ENCODE results near the gene WDR74. TPM values are rescaled to one million over a fixed set of nuclear protein-coding genes. Genes with fewer than 3 reads are reported as not detected.

Gene WDR74
- total RNA-seq, 4 donors from 2014 or later = 66.4 to 133 (median 87.0) TPM

- no peak for DNase-seq
- H3K27ac ChIP-seq = peak overlapping the region; percentile 96 to 100 (median 98)
- peaks cover 39% of the 10 kb centered on the region in 2 donors for H3K4me1 ChIP-seq
- intact Hi-C loops (cut with DNase I; ENCODE audit: low total_unique reads) (no loop called here), in situ Hi-C loops (cut with MboI; ENCODE audit: low sequenced_read_pairs in 4 of 4) (loop anchor here in 1 of 4 donors (25.0 kb wide), 1 partner anchor 771 kb away; the partner anchor contains the start of gene INCENP)
- no peaks in the 10 kb centered on the region for H3K27me3 ChIP-seq
- TF ChIP-seq, protein P1, sequence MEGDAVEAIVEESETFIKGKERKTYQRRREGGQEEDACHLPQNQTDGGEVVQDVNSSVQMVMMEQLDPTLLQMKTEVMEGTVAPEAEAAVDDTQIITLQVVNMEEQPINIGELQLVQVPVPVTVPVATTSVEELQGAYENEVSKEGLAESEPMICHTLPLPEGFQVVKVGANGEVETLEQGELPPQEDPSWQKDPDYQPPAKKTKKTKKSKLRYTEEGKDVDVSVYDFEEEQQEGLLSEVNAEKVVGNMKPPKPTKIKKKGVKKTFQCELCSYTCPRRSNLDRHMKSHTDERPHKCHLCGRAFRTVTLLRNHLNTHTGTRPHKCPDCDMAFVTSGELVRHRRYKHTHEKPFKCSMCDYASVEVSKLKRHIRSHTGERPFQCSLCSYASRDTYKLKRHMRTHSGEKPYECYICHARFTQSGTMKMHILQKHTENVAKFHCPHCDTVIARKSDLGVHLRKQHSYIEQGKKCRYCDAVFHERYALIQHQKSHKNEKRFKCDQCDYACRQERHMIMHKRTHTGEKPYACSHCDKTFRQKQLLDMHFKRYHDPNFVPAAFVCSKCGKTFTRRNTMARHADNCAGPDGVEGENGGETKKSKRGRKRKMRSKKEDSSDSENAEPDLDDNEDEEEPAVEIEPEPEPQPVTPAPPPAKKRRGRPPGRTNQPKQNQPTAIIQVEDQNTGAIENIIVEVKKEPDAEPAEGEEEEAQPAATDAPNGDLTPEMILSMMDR (IDR thresholded peaks at IDR 0.05 in 4 of 5, conservative IDR thresholded peaks at IDR 0.05 in 1 of 5) = no peak
- no peak for TF ChIP-seq POLR2A (IDR thresholded peaks at IDR 0.05)
- H3K4me3 ChIP-seq = peak overlapping the region in 2 of 4 donors; percentile 0 to 8
- peaks cover 17 to 64% of the 10 kb centered on the region in 2 donors for H3K36me3 ChIP-seq
- ATAC-seq = no peak
- H3K9me3 ChIP-seq = no peaks in the 10 kb centered on the region
Observed at GRCh38 chr11:62883673-62884072, 44.3 kb upstream of the WDR74 start.

- H3K9me3 ChIP-seq = no peaks in the 10 kb centered on the region
- in situ Hi-C loops (cut with MboI; ENCODE audit: low sequenced_read_pairs in 4 of 4) (loop anchor here in 1 of 4 donors (25.0 kb wide), 1 partner anchor 771 kb away; the partner anchor contains the start of gene INCENP), intact Hi-C loops (cut with DNase I; ENCODE audit: low total_unique reads) (no loop called here)
- no peaks in the 10 kb centered on the region for H3K27me3 ChIP-seq
- H3K4me3 ChIP-seq = peak overlapping the region; percentile 78 to 99 (median 97)
- peaks cover 13 to 56% of the 10 kb centered on the region in 2 donors for H3K36me3 ChIP-seq
- DNase-seq (no peak), ATAC-seq (no peak)
- TF ChIP-seq, protein P1 (IDR thresholded peaks at IDR 0.05 in 4 of 5, conservative IDR thresholded peaks at IDR 0.05 in 1 of 5) = no peak
- TF ChIP-seq POLR2A (IDR thresholded peaks at IDR 0.05) = no peak
- peak overlapping the region; percentile 96 to 100 (median 98) for H3K27ac ChIP-seq
- peaks cover 36 to 39% of the 10 kb centered on the region in 2 donors for H3K4me1 ChIP-seq
Observed at GRCh38 chr11:62882788-62883501, 43.6 kb upstream of the WDR74 start.

DNA sequence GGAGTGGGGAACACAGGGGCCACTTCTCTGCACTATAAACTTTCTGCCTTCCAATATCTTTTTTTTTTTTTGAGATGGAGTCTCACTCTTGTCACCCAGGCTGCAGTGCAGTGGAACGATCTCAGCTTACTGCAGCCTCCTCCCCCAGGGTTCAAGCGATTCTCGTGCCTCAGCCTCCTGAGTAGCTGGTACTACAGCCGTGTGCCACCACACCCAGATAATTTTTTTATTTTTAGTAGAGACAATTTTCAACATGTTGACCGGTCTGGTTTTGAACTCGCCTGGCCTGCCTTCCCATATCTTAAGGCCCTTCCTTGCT, 43.0 kb upstream of the WDR74 start:
- TF ChIP-seq, protein P1 (IDR thresholded peaks at IDR 0.05 in 4 of 5, conservative IDR thresholded peaks at IDR 0.05 in 1 of 5) = no peak
- no peak for TF ChIP-seq POLR2A (IDR thresholded peaks at IDR 0.05)
- Histone ChIP-seq H3K27me3 (no peaks in the 10 kb centered on the region), H3K36me3 (peaks cover 13 to 51% of the 10 kb centered on the region in 2 donors), H3K9me3 (no peaks in the 10 kb centered on the region), H3K27ac (peak overlapping the region; percentile 96 to 100 (median 98)), H3K4me1 (peaks cover 36 to 39% of the 10 kb centered on the region in 2 donors), H3K4me3 (peak overlapping the region; percentile 78 to 99 (median 97))
- intact Hi-C loops (cut with DNase I; ENCODE audit: low total_unique reads) = no loop called here
- ATAC-seq (no peak), DNase-seq (no peak)
- in situ Hi-C loops (cut with MboI; ENCODE audit: low sequenced_read_pairs in 4 of 4) = loop anchor here in 1 of 4 donors (25.0 kb wide), 1 partner anchor 770 kb away; the partner anchor contains the start of gene INCENP

DNA sequence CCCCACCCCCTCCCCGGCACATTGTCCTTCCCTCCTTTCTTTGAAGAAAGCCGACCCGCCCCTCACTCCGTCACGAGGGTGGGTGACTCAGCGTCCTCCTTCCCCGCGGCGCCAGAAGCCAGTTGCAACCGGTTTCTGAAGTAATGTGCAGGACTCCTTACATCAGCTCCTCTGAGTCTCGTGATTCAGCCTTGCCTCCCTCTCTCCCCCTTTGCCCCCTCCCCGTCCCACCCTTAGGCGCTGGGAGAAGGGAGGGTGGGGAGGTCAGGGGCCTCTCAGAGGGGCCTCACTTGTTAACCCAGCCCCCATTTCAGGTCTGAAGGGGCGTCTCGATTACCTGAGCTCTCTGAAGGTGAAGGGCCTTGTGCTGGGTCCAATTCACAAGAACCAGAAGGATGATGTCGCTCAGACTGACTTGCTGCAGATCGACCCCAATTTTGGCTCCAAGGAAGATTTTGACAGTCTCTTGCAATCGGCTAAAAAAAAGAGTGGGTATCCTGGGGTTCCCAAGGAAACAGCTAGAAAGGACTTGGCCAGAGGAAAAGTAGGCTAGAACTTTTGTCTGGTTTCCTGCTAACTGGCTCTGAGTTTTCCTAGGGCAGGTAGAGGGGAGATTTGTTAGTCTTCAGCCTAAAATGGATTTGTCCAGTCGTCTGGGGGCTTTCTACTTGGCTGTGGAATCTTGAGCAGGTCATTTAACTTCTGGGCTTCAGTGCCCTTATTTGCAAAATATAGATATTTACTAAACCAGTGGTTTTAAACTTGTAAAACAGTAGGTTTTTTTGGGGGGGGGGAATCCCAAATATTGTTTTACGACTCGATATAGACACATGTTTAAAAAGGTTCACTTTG, 42.4 kb upstream of the WDR74 start:
- ATAC-seq (peak; percentile 81), DNase-seq (peak; percentile 96 to 97)
- intact Hi-C loops (cut with DNase I; ENCODE audit: low total_unique reads) = loop anchor here (1.0 to 2.0 kb wide), 5 partner anchors 27 to 911 kb away; partner anchors contain the start of gene NXF1
- H3K9me3 ChIP-seq = no peaks in the 10 kb centered on the region
- peaks cover 11 to 45% of the 10 kb centered on the region in 2 donors for H3K36me3 ChIP-seq
- H3K27ac ChIP-seq = peak overlapping the region; percentile 96 to 100 (median 98)
- peak in 1 of 2 donors; percentile 61 for TF ChIP-seq POLR2A (IDR thresholded peaks at IDR 0.05)
- TF ChIP-seq, protein P1 (IDR thresholded peaks at IDR 0.05 in 4 of 5, conservative IDR thresholded peaks at IDR 0.05 in 1 of 5) = no peak
- in situ Hi-C loops (cut with MboI; ENCODE audit: low sequenced_read_pairs in 4 of 4) = loop anchor here in 1 of 4 donors (25.0 kb wide), 1 partner anchor 770 kb away; the partner anchor contains the start of gene INCENP
- H3K4me3 ChIP-seq = peak overlapping the region; percentile 78 to 99 (median 97)
- H3K27me3 ChIP-seq = no peaks in the 10 kb centered on the region
- H3K4me1 ChIP-seq = peaks cover 36 to 39% of the 10 kb centered on the region in 2 donors

All from gastrocnemius medialis (tissue), 4 donors.